Measurements from ENCODE around the gene GNAQ. TPM values are rescaled to one million over a fixed set of nuclear protein-coding genes. Genes with fewer than 3 reads are reported as not detected.

GNAQ gene
- polyA plus RNA-seq, 1 experiment = 71.4 TPM

- no peak for TF ChIP-seq CTCF (IDR thresholded peaks at IDR 0.05; ENCODE audit: low read depth, low read length)
- H3K9me3 ChIP-seq (ENCODE audit: control insufficient read depth, insufficient read depth, low read length) = no peaks in the 10 kb centered on the region
- H3K27ac ChIP-seq (ENCODE audit: low read depth, low read length) = no peak overlapping the region
- ChIA-PET CTCF (no interaction called here), POLR2A (no interaction called here)
- no peaks in the 10 kb centered on the region for H3K27me3 ChIP-seq (ENCODE audit: control insufficient read depth, insufficient read depth, low read length)
- no peak overlapping the region for H3K4me3 ChIP-seq (ENCODE audit: low read depth, low read length)
- no peak for DNase-seq (ENCODE audit: low read depth, low spot score)
These were observed 248.1 kb downstream of the GNAQ start for GRCh38 chr9:77783518-77783917.

GRCh38 chr9:77779010-77779409, 252.6 kb downstream of the GNAQ start:
- ChIA-PET POLR2A (no interaction called here), CTCF (interaction anchor here (0.5 to 0.8 kb wide), 3 partner anchors 195 to 323 kb away, joined by 3 read pairs; no protein-coding TSS in a partner anchor)
- Histone ChIP-seq H3K27me3 (ENCODE audit: control insufficient read depth, insufficient read depth, low read length) (no peaks in the 10 kb centered on the region), H3K9me3 (ENCODE audit: control insufficient read depth, insufficient read depth, low read length) (no peaks in the 10 kb centered on the region), H3K27ac (ENCODE audit: low read depth, low read length) (no peak overlapping the region), H3K4me3 (ENCODE audit: low read depth, low read length) (no peak overlapping the region)
- DNase-seq (ENCODE audit: low read depth, low spot score) = no peak
- no peak for TF ChIP-seq CTCF (IDR thresholded peaks at IDR 0.05; ENCODE audit: low read depth, low read length)

- ChIA-PET POLR2A (interaction anchor here (0.7 kb wide), 1 partner anchor 124 kb away, joined by 4 read pairs; no protein-coding TSS in a partner anchor), CTCF (interaction anchor here (0.9 to 2.4 kb wide), 3 partner anchors 10 to 348 kb away, joined by 3 to 11 read pairs (median 5); no protein-coding TSS in a partner anchor)
- TF ChIP-seq CTCF (IDR thresholded peaks at IDR 0.05; ENCODE audit: low read depth, low read length) = no peak
- H3K27me3 ChIP-seq (ENCODE audit: control insufficient read depth, insufficient read depth, low read length) = no peaks in the 10 kb centered on the region
- H3K4me3 ChIP-seq (ENCODE audit: low read depth, low read length) = no peak overlapping the region
- H3K9me3 ChIP-seq (ENCODE audit: control insufficient read depth, insufficient read depth, low read length) = no peaks in the 10 kb centered on the region
- no peak for DNase-seq (ENCODE audit: low read depth, low spot score)
- no peak overlapping the region for H3K27ac ChIP-seq (ENCODE audit: low read depth, low read length)
These were observed 258.2 kb downstream of the GNAQ start for GRCh38 chr9:77773381-77773780.

- TF ChIP-seq CTCF (IDR thresholded peaks at IDR 0.05; ENCODE audit: low read depth, low read length) = no peak
- no peak overlapping the region for H3K27ac ChIP-seq (ENCODE audit: low read depth, low read length)
- no peak for DNase-seq (ENCODE audit: low read depth, low spot score)
- H3K27me3 ChIP-seq (ENCODE audit: control insufficient read depth, insufficient read depth, low read length) = no peaks in the 10 kb centered on the region
- no peaks in the 10 kb centered on the region for H3K9me3 ChIP-seq (ENCODE audit: control insufficient read depth, insufficient read depth, low read length)
- POLR2A ChIA-PET = no interaction called here
- CTCF ChIA-PET = interaction anchor here (0.6 to 2.4 kb wide), 6 partner anchors 9 to 349 kb away, joined by 3 to 11 read pairs (median 3); no protein-coding TSS in a partner anchor
- H3K4me3 ChIP-seq (ENCODE audit: low read depth, low read length) = no peak overlapping the region
These were observed 259.0 kb downstream of the GNAQ start for GRCh38 chr9:77772646-77773045.

GRCh38 chr9:77771171-77771570, 260.4 kb downstream of the GNAQ start:
- ChIA-PET POLR2A (no interaction called here), CTCF (interaction anchor here (1.4 kb wide), 1 partner anchor 20 kb away, joined by 6 read pairs; no protein-coding TSS in a partner anchor)
- Histone ChIP-seq H3K4me3 (ENCODE audit: low read depth, low read length) (no peak overlapping the region), H3K9me3 (ENCODE audit: control insufficient read depth, insufficient read depth, low read length) (no peaks in the 10 kb centered on the region), H3K27ac (ENCODE audit: low read depth, low read length) (no peak overlapping the region), H3K27me3 (ENCODE audit: control insufficient read depth, insufficient read depth, low read length) (no peaks in the 10 kb centered on the region)
- no peak for TF ChIP-seq CTCF (IDR thresholded peaks at IDR 0.05; ENCODE audit: low read depth, low read length)
- no peak for DNase-seq (ENCODE audit: low read depth, low spot score)
